Natural killer cell (primary cell): ENCODE data around the gene SPEF2. TPM values are rescaled to one million over a fixed set of nuclear protein-coding genes. Genes with fewer than 3 reads are reported as not detected.

Experiments
- ATAC-seq, 3 donors: fragments of 150-1000 bp in 2 of 3; fragments of 200-7000 bp in 1 of 3; cut with Tn5 transposase; 1 replicate in 1 of 3; 2 replicates in 2 of 3; pipeline ENCODE4 v1.10.0; 2021; ENCODE audit warnings: mild to moderate bottlenecking in 2 of 3, moderate library complexity in 2 of 3
- DNase-seq, 2 donors: peaks; one replicate each; pipeline versions ENCODE4 v3.0.0 to v3.0.0-alpha.2; 2013 to 2021; ENCODE audit warnings: mixed read lengths in 1 of 2
- H3K27ac ChIP-seq: one replicate; pipeline ENCODE4 v1.5.1; 2013; ENCODE audit warnings: mild to moderate bottlenecking, low read length
- H3K27me3 ChIP-seq: one replicate; pipeline ENCODE4 v1.6.1; 2013; ENCODE audit warnings: low read length; ENCODE audit not compliant: control insufficient read depth, insufficient read depth
- H3K36me3 ChIP-seq: one replicate; pipeline ENCODE4 v1.6.1; 2013; ENCODE audit warnings: low read length; ENCODE audit not compliant: control insufficient read depth, insufficient read depth
- H3K4me1 ChIP-seq: one replicate; pipeline ENCODE4 v1.6.1; 2013; ENCODE audit warnings: low read length; ENCODE audit not compliant: control insufficient read depth, insufficient read depth
- H3K4me3 ChIP-seq: one replicate; pipeline ENCODE4 v1.5.1; 2013; ENCODE audit warnings: low read length
- H3K9me3 ChIP-seq: one replicate; pipeline ENCODE4 v1.6.1; 2013; ENCODE audit warnings: low read length; ENCODE audit not compliant: control insufficient read depth, insufficient read depth
- H3K27ac Mint-ChIP-seq, 2 donors: one replicate each; pipeline ENCODE4 v1.8.0; 2022; ENCODE audit warnings: mild to moderate bottlenecking in 2 of 2, mixed read lengths in 2 of 2, moderate library complexity in 1 of 2
- H3K27me3 Mint-ChIP-seq, 2 donors: one replicate each; pipeline ENCODE4 v1.8.0; 2022; ENCODE audit warnings: low read depth in 2 of 2, mixed read lengths in 2 of 2
- H3K36me3 Mint-ChIP-seq: one replicate; pipeline ENCODE4 v1.8.0; 2022; ENCODE audit warnings: mixed read lengths
- H3K4me1 Mint-ChIP-seq, 2 donors: one replicate each; pipeline ENCODE4 v1.8.0; 2022; ENCODE audit warnings: mixed read lengths in 2 of 2
- H3K4me3 Mint-ChIP-seq: one replicate; pipeline ENCODE4 v1.8.0; 2022; ENCODE audit warnings: mild to moderate bottlenecking, moderate library complexity, mixed read lengths
- H3K9me3 Mint-ChIP-seq, 2 donors: one replicate each; pipeline ENCODE4 v1.8.0; 2022; ENCODE audit warnings: mixed read lengths in 2 of 2
- CTCF ChIP-seq: fragments of 200-600 bp; IDR thresholded peaks from one replicate; pipeline ENCODE4 v1.8.0; 2022; ENCODE audit warnings: antibody characterized with exemption
- WGBS: methylation state at CpG from one replicate; pipeline ENCODE4 v1.1.7; 2013; ENCODE audit warnings: missing lambda C conversion rate; ENCODE audit not compliant: insufficient coverage; 5-methylcytosine and 5-hydroxymethylcytosine counted together
- intact Hi-C: fragments of 100-400 bp; cut with micrococcal nuclease; formaldehyde crosslinking; loops from one replicate; pipeline ENCODE4 v1.14.2; 2022
- total RNA-seq, 4 donors: library from RNA; stranded (reverse); fragments of 120-200 nt in 1 of 4; gene quantifications; one replicate each; pipeline versions ENCODE4 v1.2.3 to v1.2.4, GENCODE V29; 2013 to 2022

The SPEF2 gene
- total RNA-seq, 3 donors from 2014 or later (not counting 1 experiment from before 2014, with no cell fraction given), result 6.2 to 13.1 (median 8.5) TPM

- DNase-seq, result no peak
- H3K36me3 ChIP-seq, result no peaks in the 10 kb centered on the region
- H3K27ac Mint-ChIP-seq, result no peak overlapping the region
- TF ChIP-seq CTCF, result no peak
- H3K9me3 Mint-ChIP-seq, result peaks cover 0 to 3% of the 10 kb centered on the region in 2 donors
- no peaks in the 10 kb centered on the region for H3K27me3 ChIP-seq
- 84% methylated on average over 3 of the region's 3 CpGs for WGBS
- no peak overlapping the region for H3K4me3 Mint-ChIP-seq
- H3K4me3 ChIP-seq, result no peak overlapping the region
- intact Hi-C loops, result no loop called here
- peaks cover 6% of the 10 kb centered on the region for H3K36me3 Mint-ChIP-seq
- ATAC-seq, result no peak
- H3K4me1 Mint-ChIP-seq, result no peaks in the 10 kb centered on the region
- H3K9me3 ChIP-seq, result peaks cover 15% of the 10 kb centered on the region
- H3K27me3 Mint-ChIP-seq, result no peaks in the 10 kb centered on the region
- no peak overlapping the region for H3K27ac ChIP-seq
- H3K4me1 ChIP-seq, result peaks cover 11% of the 10 kb centered on the region
These were observed 230.3 kb downstream of the SPEF2 start for GRCh38 chr5:35847961-35848360.

GRCh38 chr5:35849860-35850259 is 232.2 kb downstream of the SPEF2 start:
- WGBS, result 57% methylated on average over 6 of the region's 6 CpGs
- intact Hi-C loops, result no loop called here
- Histone ChIP-seq H3K4me3 (no peak overlapping the region), H3K36me3 (no peaks in the 10 kb centered on the region), H3K27me3 (no peaks in the 10 kb centered on the region), H3K27ac (no peak overlapping the region), H3K9me3 (peaks cover 15% of the 10 kb centered on the region), H3K4me1 (peaks cover 17% of the 10 kb centered on the region)
- DNase-seq (no peak), ATAC-seq (no peak)
- H3K9me3 Mint-ChIP-seq, result peaks cover 0 to 3% of the 10 kb centered on the region in 2 donors
- H3K27me3 Mint-ChIP-seq, result no peaks in the 10 kb centered on the region
- peaks cover 8 to 10% of the 10 kb centered on the region in 2 donors for H3K4me1 Mint-ChIP-seq
- TF ChIP-seq CTCF, result no peak
- H3K27ac Mint-ChIP-seq, result no peak overlapping the region
- no peak overlapping the region for H3K4me3 Mint-ChIP-seq
- H3K36me3 Mint-ChIP-seq, result peaks cover 6% of the 10 kb centered on the region

- no peak overlapping the region for H3K4me3 Mint-ChIP-seq
- peaks cover 2% of the 10 kb centered on the region for H3K9me3 ChIP-seq
- H3K36me3 Mint-ChIP-seq, result peaks cover 6% of the 10 kb centered on the region
- H3K27ac Mint-ChIP-seq, result no peak overlapping the region
- H3K27me3 ChIP-seq, result no peaks in the 10 kb centered on the region
- DNase-seq, result no peak
- H3K4me1 Mint-ChIP-seq, result peaks cover 11 to 13% of the 10 kb centered on the region in 2 donors
- H3K27ac ChIP-seq, result no peak overlapping the region
- H3K9me3 Mint-ChIP-seq, result peaks cover 0 to 3% of the 10 kb centered on the region in 2 donors
- H3K27me3 Mint-ChIP-seq, result no peaks in the 10 kb centered on the region
- ATAC-seq, result no peak
- no peak overlapping the region for H3K4me3 ChIP-seq
- peaks cover 18% of the 10 kb centered on the region for H3K4me1 ChIP-seq
- whole genome bisulfite sequencing, result 86% methylated on average over 8 of the region's 8 CpGs
- intact Hi-C loops, result no loop called here
- no peaks in the 10 kb centered on the region for H3K36me3 ChIP-seq
- TF ChIP-seq CTCF, result no peak
These were observed 233.5 kb downstream of the SPEF2 start for GRCh38 chr5:35850967-35851680.
